ENCODE measurements around the gene USP37. TPM values are rescaled to one million over a fixed set of nuclear protein-coding genes. Genes with fewer than 3 reads are reported as not detected.

USP37 gene
- total and polyA plus RNA-seq, 2 of the 13 experiments (the other 11 are each of a cell fraction or from before 2014, with no cell fraction given), result 6.5 to 30.6 TPM

- TF ChIP-seq KIAA2018 (CRISPR knock-in tag; IDR thresholded peaks at IDR 0.05; ENCODE audit: borderline replicate concordance) (no peak; the same call in 1 of the 2 replicates), FLYWCH1 (CRISPR knock-in tag; IDR thresholded peaks at IDR 0.05) (no peak), ZNF616 (CRISPR knock-in tag; IDR thresholded peaks at IDR 0.05; ENCODE audit: low read depth) (no peak), ZGPAT (CRISPR knock-in tag; IDR thresholded peaks at IDR 0.05) (peak; percentile 96), MLLT10 (CRISPR knock-in tag; IDR thresholded peaks at IDR 0.05) (no peak), PCBP1 (IDR thresholded peaks at IDR 0.05; ENCODE audit: borderline replicate concordance, low read depth, low read length) (no peak), AGO1 (IDR thresholded peaks at IDR 0.05; ENCODE audit: low read depth, low read length, poor library complexity, severe bottlenecking) (no peak), NAIF1 (CRISPR knock-in tag; IDR thresholded peaks at IDR 0.05; ENCODE audit: borderline replicate concordance) (peak; percentile 34; the same call in 1 of the 2 replicates), CSRNP2 (CRISPR knock-in tag; conservative IDR thresholded peaks at IDR 0.05; ENCODE audit: low read depth) (no peak), TCF12 (IDR thresholded peaks at IDR 0.05) (no peak), TCF12 (CRISPR knock-in tag; IDR thresholded peaks at IDR 0.05) (peak; percentile 88; the same call in 1 of the 2 replicates), FOXO1 (CRISPR knock-in tag; IDR thresholded peaks at IDR 0.05) (peak; percentile 98), ISX (CRISPR knock-in tag; conservative IDR thresholded peaks at IDR 0.05) (no peak), ZNF709 (CRISPR knock-in tag; IDR thresholded peaks at IDR 0.05) (no peak), KLF11 (CRISPR knock-in tag; IDR thresholded peaks at IDR 0.05) (peak; percentile 46; the same call in 1 of the 2 replicates), GLI4 (CRISPR knock-in tag; IDR thresholded peaks at IDR 0.05; ENCODE audit: borderline replicate concordance) (no peak), ZNF382 (CRISPR knock-in tag; IDR thresholded peaks at IDR 0.05; ENCODE audit: borderline replicate concordance) (no peak), DRAP1 (CRISPR knock-in tag; IDR thresholded peaks at IDR 0.05) (peak; percentile 52)
Observed at GRCh38 chr2:218444692-218445357, 123.3 kb downstream of the USP37 start (continued).

Measured in HepG2 (cell line).